Nasal cavity respiratory epithelium epithelial cell of viscerocranial mucosa (primary cell): ENCODE measurements around the gene ZNF431. TPM values are rescaled to one million over a fixed set of nuclear protein-coding genes. Genes with fewer than 3 reads are reported as not detected.

Source experiments
- total RNA-seq: library from RNA; depleted of rRNA; stranded (reverse); fragments of >200 nt; gene quantifications from 2 replicates; pipeline ENCODE4 v1.2.3, GENCODE V29; 2014

Gene ZNF431
- 9.2 and 16.9 TPM in 2 replicates for total RNA-seq

GRCh38 chr19:21141787-21142464 is at the start of gene ZNF431:
TSS of gene ZNF431 (plus strand) at chr19:21142040. CDS start at chr19:21142184, 144 bp downstream.

Other genes starting within 250 kb of the ZNF431 start
- gene ZNF85, start 218.8 kb upstream of the ZNF431 start, total RNA-seq, result 3.3 and 4.4 TPM in 2 replicates
- 8.2 and 13.0 TPM in 2 replicates for gene ZNF430, start 121.4 kb upstream of the ZNF431 start, total RNA-seq
- 5.1 and 9.8 TPM in 2 replicates for gene ZNF714, start 59.8 kb upstream of the ZNF431 start, total RNA-seq
- gene ZNF708, start 187.4 kb downstream of the ZNF431 start, total RNA-seq, result 3.8 and 8.9 TPM in 2 replicates
- 2.4 and 3.8 TPM in 2 replicates for gene ZNF738, start 217.0 kb downstream of the ZNF431 start, total RNA-seq